HG02759 (cell line): ENCODE results near the gene TSHZ2.
"Not testable (repeated sequence)": the region's sequence is repeated elsewhere in the genome, so short reads cannot be mapped to it uniquely, and the experiment has no call there.

Experiments used
- ATAC-seq: cut with Tn5 transposase; IDR thresholded peaks from one replicate; pipeline ENCODE4 v1.9.1; 2021; ENCODE audit warnings: mild to moderate bottlenecking, moderate library complexity; ENCODE audit not compliant: unreplicated experiment

The TSHZ2 gene

DNA sequence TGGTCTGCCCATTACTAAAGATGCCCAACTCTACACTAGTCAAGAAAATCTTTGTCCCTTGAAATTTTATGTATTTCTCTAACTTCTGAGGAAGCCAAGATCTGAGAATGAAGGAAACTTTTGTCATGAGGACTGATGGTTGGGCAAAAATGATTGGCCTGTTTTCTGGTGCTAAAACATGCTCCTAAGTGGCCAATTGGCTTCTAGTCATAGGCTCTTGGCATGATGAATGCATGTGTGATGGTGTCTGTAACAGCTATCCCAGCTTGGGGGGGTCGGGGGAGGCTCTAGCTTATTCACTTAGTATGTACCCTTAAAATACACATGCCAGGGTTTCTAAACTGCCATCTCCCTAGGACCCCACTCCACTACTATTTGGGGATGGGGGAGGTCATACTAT, 392.9 kb downstream of the TSHZ2 start:
- no peak for ATAC-seq

DNA sequence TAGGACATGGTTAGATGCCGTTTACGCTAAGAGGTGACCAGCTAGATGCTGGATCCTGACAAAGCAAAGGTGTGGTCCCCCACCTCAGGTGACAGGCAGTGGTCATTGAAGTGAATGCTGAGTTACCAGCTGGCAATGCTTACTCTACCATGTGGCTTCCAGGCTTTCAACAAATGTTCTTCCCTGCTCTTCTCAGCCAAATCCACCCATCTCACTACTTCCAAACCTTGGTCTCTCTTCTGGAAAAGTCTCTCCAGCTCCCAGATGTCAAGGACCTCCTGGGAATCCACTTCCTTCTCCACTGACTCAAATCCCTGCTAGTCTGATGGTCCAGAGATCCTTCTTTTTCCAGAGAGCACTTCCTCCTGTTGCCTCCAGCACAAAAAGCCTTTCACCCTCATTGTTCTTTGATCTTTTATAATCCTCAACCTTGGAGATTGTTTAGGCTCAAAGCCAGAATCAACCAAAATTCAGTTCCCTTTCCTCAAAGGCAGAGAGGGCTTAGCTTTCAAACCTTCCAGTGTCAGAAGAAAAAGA, 393.4 kb downstream of the TSHZ2 start:
- no peak for ATAC-seq

DNA sequence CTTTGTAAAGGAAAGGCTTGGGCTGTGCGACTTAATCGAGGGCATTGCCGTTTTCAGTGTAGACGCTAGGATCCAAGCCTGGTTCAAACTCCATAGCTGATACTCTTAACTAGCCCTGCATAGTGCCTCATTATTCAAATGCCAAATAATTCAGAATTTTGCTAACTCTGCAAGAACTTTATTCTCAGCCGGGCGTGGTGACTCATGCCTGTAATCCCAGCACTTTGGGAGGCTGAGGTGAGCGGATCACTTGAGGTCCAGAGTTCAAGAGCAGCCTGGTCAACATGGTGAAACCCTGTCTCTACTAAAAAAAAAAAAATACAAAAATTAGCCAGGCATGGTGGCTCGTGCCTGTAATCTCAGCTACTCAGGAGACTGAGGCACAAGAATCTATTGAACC, 394.8 kb downstream of the TSHZ2 start:
- ATAC-seq, result not testable (repeated sequence)

DNA sequence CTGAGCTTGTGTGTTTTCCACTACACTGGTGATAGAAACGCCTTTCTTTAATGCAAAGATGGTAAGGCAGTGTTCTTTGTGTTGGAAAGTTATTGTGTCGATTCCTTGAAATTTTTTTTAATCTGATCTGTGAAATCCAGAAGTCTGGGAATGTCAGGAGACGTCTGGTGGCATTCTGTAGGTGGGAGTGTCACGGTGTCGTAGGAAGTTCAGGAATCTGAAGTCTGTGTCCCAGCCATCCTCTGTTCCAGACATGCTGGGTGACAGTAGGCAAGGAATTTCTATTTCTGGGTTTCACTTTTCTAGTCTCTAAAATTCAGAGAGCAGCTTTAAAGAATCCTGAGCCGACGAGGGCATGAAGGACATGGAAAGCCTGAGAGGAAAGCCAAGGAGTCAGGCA, 397.7 kb downstream of the TSHZ2 start:
- ATAC-seq, result no peak

DNA sequence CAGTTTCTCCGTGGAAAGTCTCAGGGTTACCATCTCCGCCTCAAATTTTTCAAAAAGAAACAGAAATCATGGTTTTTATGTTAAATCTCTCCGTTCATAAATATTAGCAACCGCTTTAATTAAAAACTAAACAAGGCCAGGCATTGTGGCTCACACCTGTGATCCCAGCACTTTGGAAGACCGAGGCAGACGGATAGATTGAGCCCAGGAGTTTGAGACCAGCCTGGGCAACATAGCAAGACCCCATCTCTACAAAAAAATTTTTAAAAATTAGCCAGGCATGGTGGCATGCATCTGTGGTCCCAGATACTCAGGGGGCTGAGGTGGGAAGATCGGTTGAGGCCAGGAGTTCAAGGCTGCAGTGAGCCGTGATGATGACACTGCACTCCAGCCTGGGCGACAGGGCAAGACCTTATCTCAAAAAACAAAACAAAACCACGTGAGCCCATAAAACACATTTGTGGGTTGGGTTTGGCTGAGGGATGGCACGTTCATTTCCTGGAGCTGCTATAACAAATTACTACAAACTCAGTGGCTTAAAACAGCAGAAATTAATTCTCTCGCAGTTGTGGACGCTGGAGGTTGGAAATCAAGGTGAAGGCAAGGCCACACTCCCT, 398.3 kb downstream of the TSHZ2 start:
- no peak for ATAC-seq

DNA sequence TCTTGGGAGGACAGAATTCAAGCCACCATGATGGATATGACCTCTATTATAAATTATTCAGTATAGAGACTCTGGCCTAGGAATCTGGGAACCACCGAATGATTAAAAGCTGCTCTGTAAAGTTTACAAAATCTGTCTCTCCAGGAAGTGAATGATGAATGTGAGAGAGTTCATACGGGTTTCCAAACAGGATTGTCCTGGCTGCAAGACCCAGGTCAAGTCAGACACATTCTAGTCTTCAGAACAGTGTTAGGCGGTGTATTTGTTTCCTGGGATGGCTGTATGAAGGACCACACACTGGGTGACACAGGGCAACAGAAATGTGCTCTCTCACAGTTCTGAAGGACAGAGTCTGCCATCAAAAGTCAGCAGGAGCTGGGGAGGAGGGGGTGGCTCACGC, 399.1 kb downstream of the TSHZ2 start:
- no peak for ATAC-seq

DNA sequence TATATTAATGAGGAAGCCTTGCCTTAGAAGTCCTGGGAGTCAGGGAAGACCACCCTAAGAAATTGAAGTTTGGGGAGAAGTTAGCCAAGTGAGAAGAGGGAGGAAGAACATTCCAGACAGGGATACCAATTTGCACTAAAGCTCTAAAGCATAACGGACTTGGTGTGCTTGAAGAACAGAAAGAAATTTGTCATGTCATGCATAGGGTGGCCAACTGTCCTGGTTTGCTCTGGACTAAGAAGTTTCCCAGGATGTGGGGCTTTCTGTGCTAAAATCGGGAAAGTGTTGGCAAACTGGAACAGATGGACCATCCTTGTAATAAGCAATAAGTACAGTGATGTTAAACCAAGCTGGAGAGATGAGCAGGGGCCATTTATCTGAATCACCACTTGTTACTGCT, 403.9 kb downstream of the TSHZ2 start:
- no peak for ATAC-seq

DNA sequence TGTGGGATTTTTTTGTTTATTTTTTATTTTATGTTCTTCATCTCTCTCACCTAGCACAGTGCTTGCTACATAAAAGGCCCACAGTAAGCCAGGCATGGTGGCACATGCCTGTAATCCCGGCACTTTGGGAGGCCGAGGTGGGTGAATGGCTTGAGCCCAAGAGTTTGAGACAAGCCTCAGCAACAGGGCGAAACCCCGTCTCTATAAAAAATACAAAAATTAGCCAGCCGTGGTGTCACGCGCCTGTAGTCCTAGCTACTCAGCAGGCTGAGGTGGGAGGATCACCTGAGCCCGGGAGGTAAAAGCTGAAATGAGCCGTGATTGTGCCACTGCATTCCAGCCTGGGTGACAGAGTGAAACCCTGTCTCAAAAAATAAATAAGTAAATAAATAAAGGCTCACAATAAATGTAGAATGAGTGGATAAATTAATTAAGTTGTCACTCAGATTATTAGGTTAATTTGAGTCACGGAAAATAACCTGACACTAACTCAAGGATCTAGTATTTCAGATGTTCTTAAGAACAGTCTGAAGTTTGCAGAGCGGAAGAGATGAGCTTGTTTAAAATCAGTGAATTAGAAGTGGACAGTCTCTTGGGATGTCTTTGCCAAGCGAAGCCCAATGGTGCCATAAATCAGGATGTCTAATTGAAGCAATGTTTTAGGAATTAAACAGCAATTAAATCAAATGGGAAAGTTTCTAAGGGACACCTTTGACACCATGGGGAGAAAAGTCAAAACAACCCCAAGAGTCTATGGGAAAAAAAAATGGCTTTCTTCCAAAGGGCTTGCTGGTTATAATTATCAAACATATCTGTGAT, 407.1 kb downstream of the TSHZ2 start:
- no peak for ATAC-seq

DNA sequence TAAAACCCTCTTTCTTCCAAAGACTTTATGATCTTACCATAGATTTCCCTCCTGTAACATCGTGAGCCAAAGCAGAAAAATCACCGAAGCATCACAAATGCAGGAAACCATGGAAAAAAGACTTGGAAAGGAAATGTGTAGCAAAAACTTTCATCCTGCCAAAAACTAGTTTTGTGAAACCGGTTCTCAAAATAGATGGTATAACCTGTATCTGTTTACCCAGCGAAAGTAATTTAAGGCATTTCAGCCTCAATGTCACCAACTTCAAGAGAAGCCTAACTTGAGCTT, 407.6 kb downstream of the TSHZ2 start:
- ATAC-seq, result no peak

DNA sequence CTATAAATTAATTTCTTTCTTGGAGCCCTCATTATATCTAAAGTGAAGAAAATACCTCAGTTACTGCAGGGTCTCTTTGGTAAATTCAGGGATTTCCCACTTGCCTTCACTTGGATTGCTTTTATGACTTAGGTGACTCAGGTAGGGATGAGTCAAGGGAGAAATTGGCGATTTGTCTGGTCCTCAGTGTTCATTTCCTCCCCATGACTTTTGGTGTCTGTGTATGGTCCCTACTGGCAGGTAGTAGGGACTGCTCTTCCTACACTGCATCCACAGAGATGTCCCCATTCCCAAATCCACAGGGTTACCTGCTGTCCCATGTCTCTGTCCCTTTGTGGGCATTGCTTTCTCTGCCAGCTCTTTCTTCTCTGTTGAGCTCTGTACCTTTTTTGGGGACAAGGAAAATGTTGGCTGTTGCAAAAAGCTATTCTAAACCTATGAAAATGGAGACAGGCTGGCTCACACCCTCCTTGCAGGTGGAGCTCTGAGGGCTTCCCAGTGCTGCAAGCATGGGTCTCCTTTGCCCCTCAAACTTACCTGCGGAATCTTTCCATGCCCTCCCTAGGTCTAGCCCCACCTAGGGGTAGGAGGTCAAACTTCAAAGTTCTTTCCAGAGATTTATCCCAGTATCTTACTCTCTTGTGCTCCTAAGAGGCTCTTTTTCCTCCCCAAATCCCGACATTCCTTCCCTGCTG, 409.6 kb downstream of the TSHZ2 start:
- no peak for ATAC-seq

DNA sequence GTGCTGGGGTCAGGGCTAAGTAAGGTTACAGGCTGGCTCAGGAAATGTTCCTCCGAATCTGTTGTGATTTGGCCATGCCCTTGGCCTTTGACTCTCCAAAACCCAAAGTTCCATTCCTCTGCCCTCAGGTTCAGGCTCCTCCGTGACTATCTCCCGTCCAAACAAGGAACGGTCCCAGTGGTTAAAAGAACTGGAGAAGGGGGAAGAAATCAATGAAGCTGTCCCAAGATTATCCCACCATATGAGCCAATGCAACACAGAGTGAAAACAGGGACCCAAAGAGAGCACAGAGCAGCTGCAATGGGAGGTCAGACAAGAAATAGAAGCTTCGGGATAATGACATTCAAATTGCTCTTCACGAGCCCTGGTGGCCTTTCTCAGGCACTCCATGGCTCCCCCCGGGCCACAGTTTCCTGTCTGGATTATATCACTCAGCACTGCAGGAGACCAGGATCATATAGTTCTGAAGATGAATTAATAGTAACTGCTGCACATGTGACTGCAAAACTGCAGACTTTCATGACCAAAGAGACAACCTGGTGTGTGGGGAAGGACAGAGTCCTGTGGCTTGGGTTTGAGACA, 410.2 kb downstream of the TSHZ2 start:
- no peak for ATAC-seq

DNA sequence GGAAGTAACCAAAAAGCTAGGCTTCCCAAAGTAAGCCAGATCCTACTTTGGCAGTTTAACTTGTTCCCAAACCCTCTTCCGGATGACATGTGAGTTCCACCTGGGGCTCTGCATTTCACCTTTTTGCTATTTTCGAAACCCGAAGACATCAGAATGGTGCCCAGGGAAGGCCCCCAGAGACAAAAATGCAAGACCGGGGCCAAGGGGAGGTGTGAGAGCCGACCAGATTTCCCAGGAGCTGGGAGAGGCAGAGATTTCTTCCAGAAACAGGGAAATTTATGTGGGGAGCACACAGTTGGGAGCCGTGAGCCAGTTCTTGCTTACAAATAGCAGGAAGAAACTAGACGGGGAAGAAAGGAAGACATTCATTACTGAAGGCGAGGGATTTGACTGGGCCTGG, 411.8 kb downstream of the TSHZ2 start:
- ATAC-seq, result no peak

DNA sequence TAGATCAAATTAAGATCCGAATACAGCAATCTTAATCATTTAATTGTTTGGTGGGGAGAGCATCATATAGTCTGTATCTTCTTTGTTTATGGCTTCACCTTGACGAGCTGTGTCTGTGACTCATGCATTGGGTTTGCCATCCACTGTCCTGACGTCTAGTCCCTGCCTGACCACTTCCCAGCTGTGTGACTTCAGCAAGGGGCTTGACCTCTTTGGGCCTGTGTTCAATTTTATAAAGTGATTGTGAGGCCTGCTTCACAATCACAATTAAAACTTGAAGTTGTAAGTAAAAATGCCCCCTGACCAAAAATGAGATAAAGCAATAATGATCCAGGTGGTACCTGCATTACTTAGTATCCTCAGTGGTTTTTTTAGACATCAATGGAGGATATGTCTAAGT, 412.2 kb downstream of the TSHZ2 start:
- no peak for ATAC-seq

DNA sequence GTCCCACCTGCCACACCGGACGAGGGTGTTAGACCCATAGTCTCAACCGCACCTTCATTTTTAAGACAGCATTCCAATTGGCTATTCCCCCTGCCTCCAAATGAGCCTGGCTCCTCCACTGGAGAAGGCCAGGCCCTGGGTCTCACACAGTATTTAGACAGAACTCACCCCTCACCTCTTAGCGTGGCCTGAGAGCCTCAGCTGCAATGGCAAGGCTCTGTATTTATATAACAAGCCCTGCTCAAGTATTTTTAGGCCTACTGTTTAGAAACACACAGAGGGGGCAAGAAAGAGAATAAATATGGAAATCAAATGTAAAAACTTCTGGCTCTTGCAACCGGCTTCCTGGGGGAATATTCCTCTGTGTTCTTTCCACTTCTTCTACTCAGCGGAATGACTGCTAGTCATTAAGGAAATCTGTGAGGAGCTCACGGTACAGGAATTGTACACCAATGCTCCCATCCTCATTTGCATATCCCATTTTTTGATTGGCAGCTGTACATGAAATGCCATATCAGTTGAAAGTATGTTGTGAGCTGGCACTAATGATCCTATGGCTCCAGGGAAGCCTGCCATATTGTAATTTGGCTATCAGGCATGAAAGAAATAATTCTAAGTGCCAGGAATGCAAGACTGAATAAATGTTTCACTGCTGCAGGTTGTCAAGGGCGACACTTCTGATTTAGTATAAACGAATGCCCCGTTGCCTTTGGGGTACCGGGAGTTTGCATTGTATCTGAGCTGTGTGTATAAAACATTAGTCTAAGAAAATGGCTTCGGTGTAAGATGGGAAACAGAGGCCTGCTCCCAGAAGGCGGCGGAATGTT, 414.0 kb downstream of the TSHZ2 start:
- no peak for ATAC-seq

DNA sequence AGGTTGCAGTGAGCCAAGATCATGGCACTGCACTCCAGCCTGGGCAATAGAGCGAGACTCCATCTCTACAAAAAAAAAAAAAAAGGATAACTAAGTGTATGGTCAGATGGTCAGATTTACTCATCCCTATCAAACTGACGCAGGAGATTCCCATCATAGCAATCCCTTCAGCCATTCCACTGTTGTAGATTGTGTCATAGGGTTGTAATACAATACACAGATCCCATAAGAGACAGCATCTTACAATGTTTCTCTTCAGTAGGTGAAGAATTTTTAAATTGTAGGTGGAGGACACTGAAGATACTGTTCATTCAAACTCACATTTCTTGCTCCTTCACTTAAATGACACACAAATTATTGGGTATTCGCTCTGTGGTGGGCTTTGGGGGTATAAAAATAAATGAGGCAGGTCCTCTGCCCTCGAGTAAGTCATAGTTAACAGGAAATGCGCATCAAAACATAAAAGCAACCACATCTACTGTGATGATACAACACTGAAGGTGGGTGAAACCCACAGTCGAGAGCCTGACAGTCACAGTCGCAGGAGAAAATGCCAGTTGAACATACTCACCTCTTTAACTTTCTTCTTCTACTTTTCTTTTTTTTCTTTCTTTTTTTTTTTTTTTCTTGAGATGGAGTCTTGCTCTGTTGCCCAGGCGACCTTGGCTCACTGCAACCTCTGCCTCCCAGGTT, 416.0 kb downstream of the TSHZ2 start:
- no peak for ATAC-seq

DNA sequence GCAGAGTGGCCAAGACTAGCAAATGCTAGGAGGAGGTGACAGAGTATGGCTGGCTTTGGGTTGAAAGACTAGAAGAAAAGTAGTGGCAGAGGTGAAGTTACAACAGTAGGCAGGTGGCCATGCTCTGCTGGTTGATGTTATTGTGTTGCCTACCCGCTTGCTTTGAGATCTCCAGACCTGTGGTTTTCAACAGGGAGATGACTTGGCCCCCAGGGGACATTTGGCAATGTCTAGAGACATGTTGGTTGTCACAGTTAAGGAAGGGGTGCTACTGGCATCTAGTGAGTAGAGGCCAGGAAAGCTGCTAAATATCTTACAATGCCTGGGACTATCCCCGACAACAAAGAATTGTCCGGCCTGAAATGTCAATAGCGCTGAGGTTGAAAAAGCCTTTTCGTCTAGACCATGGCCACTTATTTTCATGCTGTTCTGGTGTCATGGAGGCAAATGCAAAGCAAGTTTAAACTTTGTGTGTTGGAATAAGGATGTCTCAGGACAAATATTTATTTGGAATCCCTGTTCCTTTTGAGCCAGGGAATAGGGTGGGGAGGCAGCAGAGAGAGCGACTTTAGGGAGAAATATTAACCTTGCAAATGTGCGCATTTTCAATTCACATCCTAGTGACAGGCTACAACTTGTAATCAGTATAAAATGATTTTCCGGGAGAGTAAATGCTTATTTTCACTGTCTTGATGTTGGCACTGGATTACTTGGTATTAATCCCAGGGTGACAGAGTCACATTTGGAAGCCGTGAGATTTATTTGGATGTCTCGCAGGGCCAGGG, 417.6 kb downstream of the TSHZ2 start:
- ATAC-seq, result no peak

DNA sequence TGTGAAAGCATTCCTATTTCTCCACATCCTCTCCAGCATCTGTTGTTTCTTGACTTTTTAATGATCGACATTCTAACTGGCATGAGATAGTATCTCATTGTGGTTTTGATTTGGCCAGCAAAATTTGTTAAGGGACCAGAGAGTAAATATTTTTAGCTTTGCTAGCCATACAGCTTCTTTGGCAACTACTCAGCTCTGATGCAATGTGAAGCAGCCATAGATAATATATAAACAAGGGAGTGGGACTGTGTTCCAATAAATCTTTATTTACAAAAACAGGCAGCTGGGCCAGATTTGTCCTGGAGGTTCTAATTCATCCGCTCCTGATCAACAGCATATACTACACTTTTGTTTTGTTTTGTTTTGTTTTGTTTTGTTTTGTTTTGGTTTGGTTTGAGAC, 418.6 kb downstream of the TSHZ2 start:
- ATAC-seq, result no peak

DNA sequence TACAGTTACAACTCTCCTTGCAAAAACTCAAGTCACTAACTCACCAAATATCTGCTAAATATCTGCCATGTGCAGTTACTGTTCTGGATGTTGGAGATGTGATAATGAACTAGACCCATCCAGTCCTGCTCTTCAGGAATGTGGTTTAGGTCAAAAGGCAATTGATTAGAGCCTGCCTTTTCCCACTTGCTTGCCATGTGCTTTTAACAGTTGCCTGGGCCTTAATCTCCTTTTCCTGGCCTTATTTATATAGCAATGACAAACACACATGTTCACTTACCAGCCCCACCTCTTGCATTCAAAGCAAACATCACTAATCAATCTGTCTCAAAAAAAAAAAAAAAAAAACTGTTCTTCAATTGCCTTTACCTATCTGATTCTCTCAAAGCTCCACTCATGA, 422.3 kb downstream of the TSHZ2 start:
- no peak for ATAC-seq

DNA sequence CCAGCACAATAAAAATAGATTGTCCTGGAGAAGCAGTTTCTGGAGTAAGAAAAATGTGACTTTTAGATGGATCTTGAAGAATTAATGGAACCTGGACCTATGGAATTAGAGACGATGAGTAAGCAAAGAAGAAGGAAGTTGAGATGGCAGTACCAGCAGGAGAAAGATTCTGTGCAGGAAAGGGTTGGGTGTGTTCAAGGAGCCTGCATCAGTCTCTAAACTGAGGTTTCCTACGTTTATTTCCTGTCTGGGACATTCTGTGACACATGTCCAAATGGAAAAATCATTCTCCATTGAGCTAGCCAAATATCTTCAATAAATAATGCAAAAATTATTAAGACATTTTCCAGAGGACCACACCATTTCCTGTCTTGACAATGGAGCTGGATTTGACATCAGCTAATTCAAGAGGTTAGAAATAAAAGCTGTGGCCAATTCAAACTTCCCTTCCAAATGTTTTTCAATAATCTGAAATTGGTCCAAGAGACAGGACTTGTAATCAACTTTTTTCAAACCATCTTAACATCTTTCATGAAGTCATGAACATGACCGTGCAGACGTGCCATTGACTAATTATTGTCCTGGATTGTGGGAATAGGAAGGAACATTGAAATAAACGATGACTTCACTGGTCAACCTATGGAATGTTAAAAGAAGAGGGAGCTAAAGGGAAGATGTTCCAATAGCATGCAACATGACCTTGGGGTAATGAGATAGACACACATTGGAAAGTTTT, 423.2 kb downstream of the TSHZ2 start:
- no peak for ATAC-seq
